Activated B cell treated with CpG ODN at 0.5 μM for 24 hours (primary cell): ENCODE measurements around the gene MICU2. TPM values are rescaled to one million over a fixed set of nuclear protein-coding genes. Genes with fewer than 3 reads are reported as not detected.

Source experiments
- ATAC-seq: fragments of 200-7000 bp; cut with Tn5 transposase; one replicate; pipeline ENCODE4 v1.10.0; 2021; ENCODE audit warnings: low read depth, mild to moderate bottlenecking, moderate library complexity
- CTCF ChIA-PET: fragments of 350-600 bp; sonication (Branson Sonifier 250); formaldehyde crosslinking; loops from one replicate; lab custom pipeline; 2021; ENCODE audit warnings: antibody characterized with exemption; lab: Charles Lee
- POLR2A ChIA-PET: fragments of 350-600 bp; sonication (Branson Sonifier 250); formaldehyde crosslinking; loops from one replicate; lab custom pipeline; 2021; ENCODE audit warnings: antibody characterized with exemption; lab: Charles Lee
- DNase-seq: peaks from one replicate; pipeline ENCODE4 v3.0.0; 2022
- H3K27ac Mint-ChIP-seq: one replicate; pipeline ENCODE4 v1.8.0; 2020; ENCODE audit warnings: mixed read lengths
- H3K27me3 Mint-ChIP-seq: one replicate; pipeline ENCODE4 v1.8.0; 2021; ENCODE audit warnings: mixed read lengths
- H3K36me3 Mint-ChIP-seq: one replicate; pipeline ENCODE4 v1.8.0; 2021; ENCODE audit warnings: low read depth, mixed read lengths
- H3K4me1 Mint-ChIP-seq: one replicate; pipeline ENCODE4 v1.8.0; 2021; ENCODE audit warnings: mixed read lengths
- H3K4me3 Mint-ChIP-seq: one replicate; pipeline ENCODE4 v1.8.0; 2020; ENCODE audit warnings: mild to moderate bottlenecking, mixed read lengths
- H3K9me3 Mint-ChIP-seq: one replicate; pipeline ENCODE4 v1.8.0; 2020; ENCODE audit warnings: mixed read lengths
- intact Hi-C: fragments of 100-400 bp; cut with micrococcal nuclease; formaldehyde crosslinking; loops from one replicate; pipeline ENCODE4 v1.15.1; 2024
- total RNA-seq: library from RNA; stranded (reverse); gene quantifications from 2 replicates; pipeline ENCODE4 v1.2.3, GENCODE V29; 2022
- TF ChIP-seq, protein P1 (sequence below): fragments of 200-600 bp; IDR thresholded peaks from one replicate; pipeline ENCODE4 v1.8.0; 2022; ENCODE audit warnings: antibody characterized with exemption, mild to moderate bottlenecking

MICU2 gene
- total RNA-seq, 1 donor from 2014 or later, result 41.3 TPM

DNA sequence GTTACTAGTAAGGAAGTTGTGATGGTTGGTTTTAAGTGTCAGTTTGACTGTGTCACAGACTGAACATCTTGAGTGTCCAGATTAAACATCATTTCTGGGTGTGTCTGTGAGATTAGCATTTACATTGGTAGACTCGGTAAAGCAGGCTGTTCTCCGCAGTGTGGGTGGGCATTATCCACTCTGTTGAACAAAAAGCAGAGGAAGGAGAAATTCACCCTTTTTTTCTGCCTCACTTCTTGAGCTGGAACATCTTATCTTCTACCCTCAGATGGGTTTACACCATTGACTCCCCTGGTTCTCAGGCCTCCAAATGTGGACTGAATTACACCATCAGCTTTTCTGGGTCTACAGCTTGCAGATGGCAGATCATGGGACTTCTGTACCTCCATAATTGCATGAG, 81.1 kb downstream of the MICU2 start:
- ChIA-PET POLR2A (no interaction called here), CTCF (no interaction called here)
- ATAC-seq (no peak), DNase-seq (no peak)
- Mint-ChIP-seq H3K4me3 (no peak overlapping the region), H3K9me3 (no peaks in the 10 kb centered on the region), H3K4me1 (no peaks in the 10 kb centered on the region), H3K27me3 (no peaks in the 10 kb centered on the region), H3K36me3 (peaks cover 74% of the 10 kb centered on the region), H3K27ac (no peak overlapping the region)
- TF ChIP-seq, protein P1, sequence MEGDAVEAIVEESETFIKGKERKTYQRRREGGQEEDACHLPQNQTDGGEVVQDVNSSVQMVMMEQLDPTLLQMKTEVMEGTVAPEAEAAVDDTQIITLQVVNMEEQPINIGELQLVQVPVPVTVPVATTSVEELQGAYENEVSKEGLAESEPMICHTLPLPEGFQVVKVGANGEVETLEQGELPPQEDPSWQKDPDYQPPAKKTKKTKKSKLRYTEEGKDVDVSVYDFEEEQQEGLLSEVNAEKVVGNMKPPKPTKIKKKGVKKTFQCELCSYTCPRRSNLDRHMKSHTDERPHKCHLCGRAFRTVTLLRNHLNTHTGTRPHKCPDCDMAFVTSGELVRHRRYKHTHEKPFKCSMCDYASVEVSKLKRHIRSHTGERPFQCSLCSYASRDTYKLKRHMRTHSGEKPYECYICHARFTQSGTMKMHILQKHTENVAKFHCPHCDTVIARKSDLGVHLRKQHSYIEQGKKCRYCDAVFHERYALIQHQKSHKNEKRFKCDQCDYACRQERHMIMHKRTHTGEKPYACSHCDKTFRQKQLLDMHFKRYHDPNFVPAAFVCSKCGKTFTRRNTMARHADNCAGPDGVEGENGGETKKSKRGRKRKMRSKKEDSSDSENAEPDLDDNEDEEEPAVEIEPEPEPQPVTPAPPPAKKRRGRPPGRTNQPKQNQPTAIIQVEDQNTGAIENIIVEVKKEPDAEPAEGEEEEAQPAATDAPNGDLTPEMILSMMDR, result no peak
- intact Hi-C loops, result no loop called here

DNA sequence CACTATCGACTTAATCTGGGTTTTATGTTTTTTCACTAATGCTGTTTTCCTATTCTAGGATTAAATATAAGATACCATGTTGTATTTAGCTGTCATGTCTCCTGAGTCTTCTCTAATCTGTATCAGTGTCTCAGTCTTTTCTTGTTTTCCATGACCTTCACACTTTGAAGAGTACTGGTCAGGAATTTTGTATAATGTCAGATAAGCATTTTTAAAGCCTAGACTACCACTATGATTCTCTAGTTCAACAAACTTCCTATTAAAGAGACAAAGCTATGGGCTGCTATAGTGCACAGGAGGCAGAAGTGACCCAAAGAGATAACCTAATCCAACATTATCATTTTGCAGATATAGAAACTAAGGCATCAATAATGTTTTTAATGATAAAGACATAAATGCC, 81.8 kb downstream of the MICU2 start:
- Mint-ChIP-seq H3K27me3 (no peaks in the 10 kb centered on the region), H3K27ac (no peak overlapping the region), H3K4me1 (no peaks in the 10 kb centered on the region), H3K9me3 (no peaks in the 10 kb centered on the region), H3K36me3 (peaks cover 76% of the 10 kb centered on the region), H3K4me3 (no peak overlapping the region)
- DNase-seq, result no peak
- TF ChIP-seq, protein P1, result no peak
- POLR2A ChIA-PET, result no interaction called here
- intact Hi-C loops, result no loop called here
- no peak for ATAC-seq
- CTCF ChIA-PET, result no interaction called here

DNA sequence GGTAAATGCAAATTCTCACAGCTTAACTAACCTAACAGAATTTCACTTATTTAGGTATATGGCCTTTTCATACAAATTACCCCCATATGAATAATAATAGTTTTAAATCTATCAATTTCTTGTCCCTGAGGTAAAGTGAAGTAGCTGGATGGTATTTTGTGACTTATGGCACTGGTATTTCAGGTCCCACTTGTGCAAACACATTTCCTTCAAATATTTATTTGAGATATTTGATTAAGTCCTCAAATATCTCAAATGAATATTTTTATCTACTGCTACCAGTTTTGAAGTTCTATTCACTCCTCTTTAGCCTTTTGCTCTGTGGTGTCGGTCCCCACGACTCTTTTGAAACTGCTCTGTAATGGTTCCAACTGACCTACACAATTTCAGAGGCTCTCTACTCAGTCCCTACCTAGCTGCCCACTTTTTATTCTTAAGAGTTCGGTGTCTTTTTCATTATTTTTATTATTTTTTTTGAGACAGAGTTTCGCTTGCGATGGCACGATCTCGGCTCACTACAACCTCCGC, 85.3 kb downstream of the MICU2 start:
- TF ChIP-seq, protein P1, result no peak
- POLR2A ChIA-PET, result no interaction called here
- CTCF ChIA-PET, result no interaction called here
- Mint-ChIP-seq H3K36me3 (peaks cover 68% of the 10 kb centered on the region), H3K4me1 (no peaks in the 10 kb centered on the region), H3K27me3 (no peaks in the 10 kb centered on the region), H3K27ac (no peak overlapping the region), H3K9me3 (no peaks in the 10 kb centered on the region), H3K4me3 (no peak overlapping the region)
- intact Hi-C loops, result no loop called here
- no peak for ATAC-seq
- no peak for DNase-seq

DNA sequence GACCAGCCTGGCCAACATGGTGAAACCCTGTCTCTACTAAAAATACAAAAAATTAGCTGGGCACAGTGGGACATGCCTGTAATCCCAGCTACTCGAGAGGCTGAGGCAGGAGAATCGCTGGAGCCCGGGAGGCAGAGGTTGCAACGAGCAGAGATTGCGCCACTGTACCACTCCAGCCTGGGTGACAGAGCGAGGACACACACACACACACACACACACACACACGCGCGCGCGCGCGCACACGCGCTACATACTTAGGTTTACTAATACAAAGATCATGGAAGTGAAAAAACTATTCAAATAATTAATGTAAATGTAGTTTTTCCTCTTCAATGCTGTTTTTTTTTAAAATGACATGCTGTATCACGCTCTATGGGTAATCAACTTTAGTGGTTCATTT, 86.4 kb downstream of the MICU2 start:
- CTCF ChIA-PET, result no interaction called here

DNA sequence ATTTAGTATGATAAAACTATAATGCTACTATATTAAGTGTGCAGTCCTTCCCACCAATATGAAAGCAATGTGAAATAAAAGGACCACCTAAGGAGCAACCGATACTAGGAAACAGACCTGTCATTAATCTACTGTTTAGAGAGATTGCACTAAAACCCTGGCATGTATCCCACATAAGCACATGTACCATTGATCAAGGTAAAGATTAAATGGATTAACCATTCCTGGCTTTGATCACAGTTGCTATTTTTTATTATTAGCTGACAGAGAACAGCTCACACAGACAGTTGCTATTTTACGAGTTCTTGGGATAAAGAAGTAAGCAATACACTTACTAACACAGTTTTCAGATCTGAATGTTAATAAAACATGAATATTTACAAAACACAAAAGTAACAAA, 87.2 kb downstream of the MICU2 start:
- intact Hi-C loops, result no loop called here
- DNase-seq, result no peak
- Mint-ChIP-seq H3K36me3 (peaks cover 66% of the 10 kb centered on the region), H3K4me1 (no peaks in the 10 kb centered on the region), H3K27ac (no peak overlapping the region), H3K4me3 (no peak overlapping the region), H3K27me3 (no peaks in the 10 kb centered on the region), H3K9me3 (no peaks in the 10 kb centered on the region)
- ChIA-PET CTCF (no interaction called here), POLR2A (no interaction called here)
- TF ChIP-seq, protein P1, result no peak
- ATAC-seq, result no peak

More for the DNA sequence above, 86.4 kb downstream of the MICU2 start:
- TF ChIP-seq, protein P1, result no peak
- DNase-seq (no peak), ATAC-seq (no peak)
- Mint-ChIP-seq H3K4me3 (no peak overlapping the region), H3K9me3 (no peaks in the 10 kb centered on the region), H3K27me3 (no peaks in the 10 kb centered on the region), H3K27ac (no peak overlapping the region), H3K36me3 (peaks cover 68% of the 10 kb centered on the region), H3K4me1 (no peaks in the 10 kb centered on the region)
- POLR2A ChIA-PET, result no interaction called here
- intact Hi-C loops, result no loop called here
